ENCODE results near the gene CEP112.
"Not testable (repeated sequence)": the region's sequence is repeated elsewhere in the genome, so short reads cannot be mapped to it uniquely, and the experiment has no call there.

Gene CEP112

DNA sequence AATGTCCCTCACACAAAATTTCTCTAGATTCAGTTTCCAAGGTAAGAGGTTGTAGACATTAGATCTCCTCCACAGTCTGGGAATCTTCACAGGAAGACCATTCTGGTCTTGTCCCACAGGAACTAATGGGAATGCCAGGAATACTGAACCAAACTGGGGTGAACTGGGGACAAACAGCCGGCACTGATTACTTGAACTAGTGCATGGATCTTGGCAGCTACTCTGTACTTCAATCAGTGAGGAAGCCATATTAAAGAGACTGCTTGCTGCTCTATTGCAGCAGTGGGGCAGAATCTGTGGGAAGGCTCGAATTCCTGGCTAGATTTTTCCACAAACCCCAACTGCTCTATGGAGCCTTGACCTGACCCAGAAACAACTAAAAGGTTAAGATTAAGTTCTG is 361.6 kb downstream of the CEP112 start:
- no peak for DNase-seq (ENCODE audit: insufficient read length, low spot score)
- no peak for FAIRE-seq
- TF ChIP-seq, protein P1, sequence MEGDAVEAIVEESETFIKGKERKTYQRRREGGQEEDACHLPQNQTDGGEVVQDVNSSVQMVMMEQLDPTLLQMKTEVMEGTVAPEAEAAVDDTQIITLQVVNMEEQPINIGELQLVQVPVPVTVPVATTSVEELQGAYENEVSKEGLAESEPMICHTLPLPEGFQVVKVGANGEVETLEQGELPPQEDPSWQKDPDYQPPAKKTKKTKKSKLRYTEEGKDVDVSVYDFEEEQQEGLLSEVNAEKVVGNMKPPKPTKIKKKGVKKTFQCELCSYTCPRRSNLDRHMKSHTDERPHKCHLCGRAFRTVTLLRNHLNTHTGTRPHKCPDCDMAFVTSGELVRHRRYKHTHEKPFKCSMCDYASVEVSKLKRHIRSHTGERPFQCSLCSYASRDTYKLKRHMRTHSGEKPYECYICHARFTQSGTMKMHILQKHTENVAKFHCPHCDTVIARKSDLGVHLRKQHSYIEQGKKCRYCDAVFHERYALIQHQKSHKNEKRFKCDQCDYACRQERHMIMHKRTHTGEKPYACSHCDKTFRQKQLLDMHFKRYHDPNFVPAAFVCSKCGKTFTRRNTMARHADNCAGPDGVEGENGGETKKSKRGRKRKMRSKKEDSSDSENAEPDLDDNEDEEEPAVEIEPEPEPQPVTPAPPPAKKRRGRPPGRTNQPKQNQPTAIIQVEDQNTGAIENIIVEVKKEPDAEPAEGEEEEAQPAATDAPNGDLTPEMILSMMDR (IDR thresholded peaks at IDR 0.05; ENCODE audit: insufficient read depth, missing control alignments): no peak

DNA sequence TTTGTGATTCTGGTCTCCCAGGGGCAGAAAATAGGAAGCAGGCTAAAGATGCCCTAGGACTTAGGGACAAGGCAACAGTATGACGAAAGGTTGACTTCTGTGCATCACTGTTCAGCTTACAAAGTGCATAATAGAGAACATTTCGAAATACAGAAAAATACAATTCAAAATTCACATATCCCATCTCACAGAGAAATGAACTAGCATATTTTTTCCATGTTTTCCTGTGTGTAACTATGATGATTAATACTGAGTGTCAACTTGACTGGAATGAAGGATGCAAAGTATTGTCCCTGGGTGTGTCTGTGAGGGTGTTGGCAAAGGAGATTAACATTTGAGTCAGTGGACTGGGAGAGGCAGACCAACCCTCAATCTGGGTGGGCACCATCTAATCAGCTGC is 365.4 kb downstream of the CEP112 start:
- not testable (repeated sequence) for DNase-seq (ENCODE audit: insufficient read length, low spot score); FAIRE-seq

DNA sequence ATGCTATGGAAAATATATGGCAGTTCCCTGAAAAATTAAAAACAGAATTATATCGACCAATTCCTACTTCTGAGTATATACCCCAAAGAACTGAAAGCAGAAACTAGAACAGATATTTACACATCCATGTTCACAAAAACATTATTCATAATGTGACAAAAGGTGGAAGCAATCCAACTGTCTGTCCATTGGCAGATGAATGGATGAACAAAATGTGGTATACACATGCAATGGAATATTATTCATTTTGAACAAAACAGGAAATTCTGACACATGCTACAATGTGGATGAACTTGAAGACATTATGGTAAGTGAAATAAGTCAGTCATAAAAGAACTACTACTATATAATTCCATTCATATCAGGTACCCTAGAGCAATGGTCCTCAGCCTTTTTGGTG is 367.0 kb downstream of the CEP112 start:
- TF ChIP-seq, protein P1 (IDR thresholded peaks at IDR 0.05; ENCODE audit: insufficient read depth, missing control alignments): no peak
- FAIRE-seq: no peak
- no peak for DNase-seq (ENCODE audit: insufficient read length, low spot score)

DNA sequence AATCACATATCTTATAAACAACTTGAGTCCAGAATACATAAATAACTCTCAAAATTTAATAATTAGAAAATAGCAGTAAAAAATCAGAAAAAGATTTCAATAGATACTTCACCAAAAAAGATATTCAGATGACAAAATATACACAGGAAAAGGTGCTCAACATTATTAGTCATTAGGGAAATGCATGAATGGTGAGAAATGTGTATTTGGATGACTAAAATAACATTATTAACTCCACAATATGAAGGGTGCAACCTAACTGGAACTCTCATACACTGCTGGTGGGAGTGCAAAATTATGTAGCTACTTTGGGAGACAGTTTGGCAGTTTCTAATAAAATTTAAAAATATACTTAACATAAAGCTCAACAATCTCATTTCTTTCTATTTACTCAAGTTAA is 368.2 kb downstream of the CEP112 start:
- DNase-seq (ENCODE audit: insufficient read length, low spot score) (no peak), FAIRE-seq (no peak)
- TF ChIP-seq, protein P1 (IDR thresholded peaks at IDR 0.05; ENCODE audit: insufficient read depth, missing control alignments): no peak

DNA sequence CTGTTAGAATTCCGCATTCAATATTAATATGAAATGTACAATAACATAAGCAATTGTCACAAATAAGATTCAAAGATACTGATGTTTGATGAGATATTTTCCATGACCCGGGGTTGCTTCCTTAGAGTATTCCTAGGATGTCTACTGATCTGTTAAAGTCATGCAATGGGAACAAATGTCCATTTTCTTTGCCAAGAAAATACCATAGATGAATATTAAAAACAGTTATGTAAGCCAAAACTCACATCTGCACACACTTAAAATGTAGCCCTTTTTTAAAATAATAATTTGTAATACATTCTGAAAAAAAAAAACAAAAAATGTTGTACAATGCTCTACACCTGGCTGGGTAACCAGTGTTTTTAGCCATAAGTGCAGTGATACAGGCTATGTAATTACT is 371.1 kb downstream of the CEP112 start:
- TF ChIP-seq, protein P1 (IDR thresholded peaks at IDR 0.05; ENCODE audit: insufficient read depth, missing control alignments): no peak
- FAIRE-seq (no peak), DNase-seq (ENCODE audit: insufficient read length, low spot score) (no peak)

DNA sequence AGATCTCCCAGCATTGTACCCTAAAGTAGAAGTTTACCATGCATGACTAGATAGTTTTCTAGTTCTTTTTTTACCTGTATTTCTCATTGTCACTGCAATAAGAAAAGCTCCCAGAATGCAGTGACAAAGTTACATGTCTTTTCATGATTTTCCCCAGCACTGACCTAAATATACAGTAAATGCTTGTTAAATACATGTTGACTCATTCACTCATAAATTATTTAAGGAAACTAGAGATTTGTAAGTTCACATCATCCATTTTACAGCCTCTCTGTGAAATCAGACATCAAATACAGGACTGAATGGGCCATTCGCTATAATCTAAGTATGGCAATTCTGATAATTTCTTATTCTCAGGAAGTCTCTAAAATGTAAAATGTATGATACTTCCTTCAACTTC is 371.6 kb downstream of the CEP112 start:
- FAIRE-seq (no peak), DNase-seq (ENCODE audit: insufficient read length, low spot score) (no peak)
- TF ChIP-seq, protein P1 (IDR thresholded peaks at IDR 0.05; ENCODE audit: insufficient read depth, missing control alignments): no peak

DNA sequence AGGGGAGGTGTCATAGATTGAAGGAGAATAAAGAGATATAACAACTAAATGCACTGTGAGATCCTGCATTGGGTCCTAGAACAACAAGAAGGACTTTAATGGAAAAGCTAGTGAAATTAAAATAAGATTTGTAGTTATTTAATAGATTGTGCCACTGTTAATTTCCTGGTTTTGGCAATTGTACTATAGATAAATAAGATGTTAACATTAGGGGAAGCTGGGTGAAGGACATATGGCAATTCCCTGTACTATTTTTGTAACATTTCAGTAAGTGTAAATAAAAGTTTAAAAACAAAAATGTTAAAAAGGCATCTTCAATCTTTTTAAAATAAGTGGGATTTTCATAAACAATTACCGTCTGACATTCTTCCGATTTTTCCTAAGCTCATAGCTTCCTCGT is 372.1 kb downstream of the CEP112 start:
- TF ChIP-seq, protein P1 (IDR thresholded peaks at IDR 0.05; ENCODE audit: insufficient read depth, missing control alignments): no peak
- FAIRE-seq: no peak
- DNase-seq (ENCODE audit: insufficient read length, low spot score): no peak

DNA sequence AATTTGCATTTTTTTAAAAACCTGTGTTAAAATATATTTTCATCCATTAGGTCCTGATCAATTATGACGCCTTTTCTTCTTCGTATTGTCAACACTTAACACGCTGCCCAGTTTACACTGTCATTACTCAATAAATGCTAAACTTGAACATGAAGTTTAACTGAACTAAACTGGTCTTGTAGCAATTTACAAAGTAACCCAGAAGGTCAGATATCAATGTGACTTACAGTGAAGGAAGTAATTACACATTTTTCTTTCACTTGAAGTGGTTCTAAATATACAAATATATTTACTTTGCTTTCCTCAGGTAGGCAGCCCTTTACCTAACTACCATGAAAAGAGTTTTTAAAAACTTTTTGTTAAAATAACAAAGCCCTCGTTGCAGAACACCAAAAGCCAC is 374.0 kb downstream of the CEP112 start:
- TF ChIP-seq, protein P1 (IDR thresholded peaks at IDR 0.05; ENCODE audit: insufficient read depth, missing control alignments): no peak
- no peak for DNase-seq (ENCODE audit: insufficient read length, low spot score)
- FAIRE-seq: no peak
